HepG2 (cell line): ENCODE measurements around the gene EPHX1.

Source experiments
- CTCF ChIP-seq: sonication (generic); formaldehyde crosslinking; IDR thresholded peaks from 2 replicates; pipeline ENCODE4 v1.5.0; 2020; ENCODE audit warnings: mild to moderate bottlenecking, missing genetic modification reagents, moderate library complexity
- SMC3 ChIP-seq: IDR thresholded peaks from 2 replicates; pipeline ENCODE4 v1.6.1; 2011; ENCODE audit warnings: low read length, improper control_type of control experiment
- ZNF484 ChIP-seq: sonication (generic); formaldehyde crosslinking; IDR thresholded peaks from 2 replicates; pipeline ENCODE4 v1.5.1; 2020; ENCODE audit warnings: mild to moderate bottlenecking, low read depth, missing genetic modification reagents, borderline replicate concordance
- TF ChIP-seq, protein P1 (sequence below): IDR thresholded peaks from 2 replicates; pipeline ENCODE4 v1.6.1; 2012; ENCODE audit warnings: inconsistent platforms

DNA sequence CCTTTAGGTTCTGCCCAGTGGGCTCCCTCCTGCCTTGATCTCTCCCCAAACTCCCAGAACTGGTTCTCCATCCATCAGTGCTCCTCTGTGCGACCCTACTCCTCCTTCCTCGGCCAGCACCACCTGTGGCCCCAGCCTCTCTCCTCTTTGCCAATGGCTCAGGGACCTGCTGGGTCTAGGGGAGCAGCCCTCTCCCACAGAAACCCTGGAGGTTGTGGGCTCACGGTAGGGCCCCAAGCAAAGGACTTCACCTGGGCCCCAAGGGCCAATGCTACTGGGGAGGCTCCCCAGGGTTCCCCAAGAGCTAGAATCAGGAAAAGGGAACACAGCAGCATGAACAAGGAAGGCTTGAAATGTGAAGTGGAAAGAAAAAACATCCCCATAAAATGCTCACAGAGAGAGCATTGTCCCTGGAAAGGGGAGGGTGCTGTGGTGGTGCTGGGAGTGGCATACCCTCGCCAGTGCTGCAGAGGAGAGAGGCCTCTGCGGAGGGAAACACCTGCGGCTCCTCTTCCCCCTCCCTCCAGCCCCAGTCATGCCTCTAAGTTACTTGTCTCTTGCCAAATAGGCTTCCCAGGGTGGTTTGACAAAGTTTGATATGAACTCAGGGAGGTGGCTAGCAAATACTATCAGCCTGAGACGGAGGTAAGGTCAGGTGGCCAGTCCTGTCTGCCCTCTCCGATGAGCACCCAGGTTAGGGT is 69.7 kb downstream of the EPHX1 start:
- TF ChIP-seq, protein P1, sequence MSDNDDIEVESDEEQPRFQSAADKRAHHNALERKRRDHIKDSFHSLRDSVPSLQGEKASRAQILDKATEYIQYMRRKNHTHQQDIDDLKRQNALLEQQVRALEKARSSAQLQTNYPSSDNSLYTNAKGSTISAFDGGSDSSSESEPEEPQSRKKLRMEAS = no peak
- TF ChIP-seq CTCF (no peak), ZNF484 (no peak), SMC3 (no peak)
